Iris pigment epithelial cell (primary cell): ENCODE results near the gene RAPGEF5.

Experiments
- DNase-seq: peaks from one replicate; pipeline ENCODE4 v3.0.0-alpha.2; 2011; ENCODE audit warnings: low read depth

RAPGEF5 gene

GRCh38 chr7:22346383-22347107 lies 10.4 kb downstream of the RAPGEF5 start:
- DNase-seq = no peak

- no peak for DNase-seq
These were observed 12.3 kb downstream of the RAPGEF5 start for GRCh38 chr7:22344655-22345054.

GRCh38 chr7:22343612-22344011 lies 13.3 kb downstream of the RAPGEF5 start:
- DNase-seq = no peak

- no peak for DNase-seq
These were observed 13.9 kb downstream of the RAPGEF5 start for GRCh38 chr7:22343071-22343470.

- no peak for DNase-seq
These were observed 17.1 kb downstream of the RAPGEF5 start for GRCh38 chr7:22339725-22340390.

- DNase-seq = no peak
These were observed 18.1 kb downstream of the RAPGEF5 start for GRCh38 chr7:22338877-22339276.

- no peak for DNase-seq
These were observed 18.5 kb downstream of the RAPGEF5 start for GRCh38 chr7:22338411-22338810.

GRCh38 chr7:22333680-22334141 lies 23.2 kb downstream of the RAPGEF5 start:
- no peak for DNase-seq

- DNase-seq = no peak
These were observed 24.5 kb downstream of the RAPGEF5 start for GRCh38 chr7:22332461-22332870.

GRCh38 chr7:22331704-22332103 lies 25.2 kb downstream of the RAPGEF5 start:
- DNase-seq = no peak

GRCh38 chr7:22330903-22331302 lies 26.1 kb downstream of the RAPGEF5 start:
- no peak for DNase-seq

GRCh38 chr7:22329816-22330524 lies 27.0 kb downstream of the RAPGEF5 start:
- no peak for DNase-seq

GRCh38 chr7:22326181-22326580 lies 30.8 kb downstream of the RAPGEF5 start:
- DNase-seq = no peak

- DNase-seq = no peak
These were observed 31.3 kb downstream of the RAPGEF5 start for GRCh38 chr7:22325671-22326070.

- no peak for DNase-seq
These were observed 33.2 kb downstream of the RAPGEF5 start for GRCh38 chr7:22323714-22324113.

- DNase-seq = no peak
These were observed 36.5 kb downstream of the RAPGEF5 start for GRCh38 chr7:22320416-22320815.

GRCh38 chr7:22319424-22320403 lies 37.2 kb downstream of the RAPGEF5 start:
- DNase-seq = no peak

GRCh38 chr7:22318376-22318775 lies 38.6 kb downstream of the RAPGEF5 start:
- no peak for DNase-seq

- no peak for DNase-seq
These were observed 39.3 kb downstream of the RAPGEF5 start for GRCh38 chr7:22317632-22318031.

- DNase-seq = no peak
These were observed 40.0 kb downstream of the RAPGEF5 start for GRCh38 chr7:22316914-22317313.

GRCh38 chr7:22307816-22308215 lies 49.1 kb downstream of the RAPGEF5 start:
- no peak for DNase-seq

- DNase-seq = no peak
These were observed 51.2 kb downstream of the RAPGEF5 start for GRCh38 chr7:22305706-22306105.
